ENCODE results near the gene BSCL2. TPM values are rescaled to one million over a fixed set of nuclear protein-coding genes. Genes with fewer than 3 reads are reported as not detected.

The BSCL2 gene
- polyA plus RNA-seq, 3 donors, result 43.5 to 65.7 (median 63.3) TPM

GRCh38 chr11:62680825-62681240, 26.4 kb downstream of the BSCL2 start:
- no peak overlapping the region for H3K27ac ChIP-seq (ENCODE audit: low read depth in 1 of 2, low read length in 2 of 2)
- H3K4me1 Mint-ChIP-seq, result peaks cover 30% of the 10 kb centered on the region
- no peak overlapping the region for H3K4me3 ChIP-seq (replicated peaks in 1 of 3; ENCODE audit: low read depth in 2 of 3, low read length in 3 of 3)
- peaks cover 0 to 3% (median 2%) of the 10 kb centered on the region in 3 donors for H3K27me3 Mint-ChIP-seq (ENCODE audit: low read depth in 3 of 3)
- WGBS (ENCODE audit: insufficient coverage), result 27% methylated on average over 1 of the region's 4 CpGs
- peaks cover 20% of the 10 kb centered on the region for H4K20me1 ChIP-seq (ENCODE audit: insufficient read depth, low read length)
- no peaks in the 10 kb centered on the region for H3K27me3 ChIP-seq (ENCODE audit: control insufficient read depth in 2 of 2, insufficient read depth in 2 of 2, low read length in 2 of 2)
- H3K79me2 ChIP-seq (ENCODE audit: insufficient read depth, low read length), result peaks cover 30% of the 10 kb centered on the region
- H3K4me1 ChIP-seq (ENCODE audit: control insufficient read depth in 1 of 2, insufficient read depth in 2 of 2, low read length in 2 of 2), result peaks cover 13 to 29% of the 10 kb centered on the region in 2 donors
- peak overlapping the region; percentile 59 for H2AFZ ChIP-seq (ENCODE audit: insufficient read depth, low read depth, low read length, poor library complexity, severe bottlenecking)
- no peaks in the 10 kb centered on the region for H3K9me3 Mint-ChIP-seq
- peak; percentile 25 to 48 (median 26) for DNase-seq
- no peaks in the 10 kb centered on the region for H3K9me3 ChIP-seq (replicated peaks in 1 of 2; ENCODE audit: control insufficient read depth in 1 of 2, insufficient read depth in 1 of 2, low read length in 2 of 2)
- H3K9ac ChIP-seq (ENCODE audit: insufficient read depth, low read length, poor library complexity, severe bottlenecking), result no peak overlapping the region
- no peak overlapping the region for H3K4me3 Mint-ChIP-seq
- peaks cover 21 to 25% of the 10 kb centered on the region in 2 donors for H3K36me3 Mint-ChIP-seq
- peak; percentile 25 for TF ChIP-seq CTCF (IDR thresholded peaks at IDR 0.05)
- peaks cover 17 to 20% of the 10 kb centered on the region in 2 donors for H3K36me3 ChIP-seq (replicated peaks in 1 of 2; ENCODE audit: control insufficient read depth in 1 of 2, insufficient read depth in 2 of 2, low read length in 2 of 2)
- no peak overlapping the region for H3K4me2 ChIP-seq (replicated peaks; ENCODE audit: extremely low read depth, low read length, poor library complexity, severe bottlenecking)
- intact Hi-C loops (cut with micrococcal nuclease), result no loop called here
- H3K27ac Mint-ChIP-seq, result peak overlapping the region in 1 of 7 donors; percentile 30

- H3K36me3 ChIP-seq (replicated peaks in 1 of 2; ENCODE audit: control insufficient read depth in 1 of 2, insufficient read depth in 2 of 2, low read length in 2 of 2), result peaks cover 22 to 34% of the 10 kb centered on the region in 2 donors
- 12% methylated on average over 32 of the region's 55 CpGs for WGBS (ENCODE audit: insufficient coverage)
- Mint-ChIP-seq H3K27ac (peak within 1 kb of the TSS; percentile 89 to 96 (median 93)), H3K9me3 (no peaks in the 10 kb centered on the region), H3K36me3 (peaks cover 28 to 37% of the 10 kb centered on the region in 2 donors), H3K4me3 (peak within 1 kb of the TSS; percentile 87 to 93), H3K27me3 (ENCODE audit: low read depth in 3 of 3) (peaks cover 0 to 3% (median 2%) of the 10 kb centered on the region in 3 donors), H3K4me1 (peaks cover 33% of the 10 kb centered on the region)
- peak within 1 kb of the TSS; percentile 99 for H3K9ac ChIP-seq (ENCODE audit: insufficient read depth, low read length, poor library complexity, severe bottlenecking)
- peaks cover 47% of the 10 kb centered on the region for H3K79me2 ChIP-seq (ENCODE audit: insufficient read depth, low read length)
- intact Hi-C loops (cut with micrococcal nuclease), result loop anchor here in 1 of 2 donors (2.0 kb wide), 2 partner anchors 14 to 26 kb away; partner anchors contain the start of genes C11orf98, CSKMT and INTS5
- peaks cover 24% of the 10 kb centered on the region for H4K20me1 ChIP-seq (ENCODE audit: insufficient read depth, low read length)
- no peaks in the 10 kb centered on the region for H3K9me3 ChIP-seq (replicated peaks in 1 of 2; ENCODE audit: control insufficient read depth in 1 of 2, insufficient read depth in 1 of 2, low read length in 2 of 2)
- TF ChIP-seq CTCF (IDR thresholded peaks at IDR 0.05), result no peak
- peaks cover 13 to 29% of the 10 kb centered on the region in 2 donors for H3K4me1 ChIP-seq (ENCODE audit: control insufficient read depth in 1 of 2, insufficient read depth in 2 of 2, low read length in 2 of 2)
- H2AFZ ChIP-seq (ENCODE audit: insufficient read depth, low read depth, low read length, poor library complexity, severe bottlenecking), result peak within 1 kb of the TSS; percentile 95
- H3K27me3 ChIP-seq (ENCODE audit: control insufficient read depth in 2 of 2, insufficient read depth in 2 of 2, low read length in 2 of 2), result no peaks in the 10 kb centered on the region
- H3K27ac ChIP-seq (ENCODE audit: low read depth in 1 of 2, low read length in 2 of 2), result peak within 1 kb of the TSS; percentile 83 to 97
- H3K4me2 ChIP-seq (replicated peaks; ENCODE audit: extremely low read depth, low read length, poor library complexity, severe bottlenecking), result peak within 1 kb of the TSS; percentile 92
- peak within 1 kb of the TSS; percentile 77 to 98 (median 93) for H3K4me3 ChIP-seq (replicated peaks in 1 of 3; ENCODE audit: low read depth in 2 of 3, low read length in 3 of 3)
- peak; percentile 82 to 87 (median 85) for DNase-seq
Observed at GRCh38 chr11:62678770-62679696, 28.2 kb downstream of the BSCL2 start, which contains the start of gene UBXN1. TSS of gene UBXN1 (minus strand) at chr11:62679073. CDS start at chr11:62678923, 150 bp downstream.
